Suprapubic skin (tissue), 4 donors: ENCODE data around the gene S100A16. TPM values are rescaled to one million over a fixed set of nuclear protein-coding genes. Genes with fewer than 3 reads are reported as not detected.
"Not testable (repeated sequence)": the region's sequence is repeated elsewhere in the genome, so short reads cannot be mapped to it uniquely, and the experiment has no call there.

ENCODE experiments used
- DNase-seq, 2 donors: peaks; one replicate each; pipeline ENCODE4 v3.0.0-alpha.2; 2019; ENCODE audit warnings: low spot score in 2 of 2
- H3K27ac ChIP-seq: fragments of 200-600 bp; sonication (generic); one replicate; pipeline ENCODE4 v1.5.1; 2019
- H3K27me3 ChIP-seq: fragments of 200-600 bp; sonication (generic); one replicate; pipeline ENCODE4 v1.5.1; 2019
- H3K36me3 ChIP-seq: fragments of 200-600 bp; sonication (generic); one replicate; pipeline ENCODE4 v1.5.1; 2019
- H3K4me1 ChIP-seq: fragments of 200-600 bp; sonication (generic); one replicate; pipeline ENCODE4 v1.5.1; 2019
- H3K4me3 ChIP-seq: fragments of 200-600 bp; sonication (generic); one replicate; pipeline ENCODE4 v1.5.1; 2019; ENCODE audit warnings: mild to moderate bottlenecking
- H3K9me3 ChIP-seq: fragments of 200-600 bp; sonication (generic); one replicate; pipeline ENCODE4 v1.5.1; 2019
- CTCF ChIP-seq, 2 donors: fragments of 200-600 bp in 1 of 2; fragments of 450-650 bp in 1 of 2; sonication (generic) in 1 of 2; IDR thresholded peaks; one replicate each; pipeline ENCODE4 v1.5.1; 2016 to 2019; ENCODE audit warnings: antibody characterized with exemption in 2 of 2, mild to moderate bottlenecking in 1 of 2, moderate library complexity in 1 of 2
- EP300 ChIP-seq: sonication (generic); formaldehyde crosslinking; IDR thresholded peaks from one replicate; pipeline ENCODE4 v1.6.1; 2017; ENCODE audit warnings: antibody characterized with exemption
- POLR2A ChIP-seq, 2 donors: fragments of 450-650 bp; IDR thresholded peaks; one replicate each; pipeline ENCODE4 v1.6.1; 2017; ENCODE audit warnings: antibody characterized with exemption in 2 of 2, mild to moderate bottlenecking in 2 of 2, moderate library complexity in 2 of 2
- POLR2AphosphoS5 ChIP-seq, 3 donors: sonication (generic); formaldehyde crosslinking; IDR thresholded peaks; one replicate each; pipeline ENCODE4 v1.6.1; 2017; ENCODE audit warnings: antibody characterized with exemption in 3 of 3
- WGBS: methylation state at CpG from one replicate; pipeline ENCODE4 v1.1.5; 2018; 5-methylcytosine and 5-hydroxymethylcytosine counted together
- total RNA-seq, 4 donors: library from RNA; depleted of rRNA; stranded (reverse); fragments of >200 nt; gene quantifications; one replicate each; pipeline ENCODE4 v1.1.0, GENCODE V29; 2016

S100A16 gene
- total RNA-seq, 4 donors from 2014 or later, result 133 to 668 (median 414) TPM

DNA sequence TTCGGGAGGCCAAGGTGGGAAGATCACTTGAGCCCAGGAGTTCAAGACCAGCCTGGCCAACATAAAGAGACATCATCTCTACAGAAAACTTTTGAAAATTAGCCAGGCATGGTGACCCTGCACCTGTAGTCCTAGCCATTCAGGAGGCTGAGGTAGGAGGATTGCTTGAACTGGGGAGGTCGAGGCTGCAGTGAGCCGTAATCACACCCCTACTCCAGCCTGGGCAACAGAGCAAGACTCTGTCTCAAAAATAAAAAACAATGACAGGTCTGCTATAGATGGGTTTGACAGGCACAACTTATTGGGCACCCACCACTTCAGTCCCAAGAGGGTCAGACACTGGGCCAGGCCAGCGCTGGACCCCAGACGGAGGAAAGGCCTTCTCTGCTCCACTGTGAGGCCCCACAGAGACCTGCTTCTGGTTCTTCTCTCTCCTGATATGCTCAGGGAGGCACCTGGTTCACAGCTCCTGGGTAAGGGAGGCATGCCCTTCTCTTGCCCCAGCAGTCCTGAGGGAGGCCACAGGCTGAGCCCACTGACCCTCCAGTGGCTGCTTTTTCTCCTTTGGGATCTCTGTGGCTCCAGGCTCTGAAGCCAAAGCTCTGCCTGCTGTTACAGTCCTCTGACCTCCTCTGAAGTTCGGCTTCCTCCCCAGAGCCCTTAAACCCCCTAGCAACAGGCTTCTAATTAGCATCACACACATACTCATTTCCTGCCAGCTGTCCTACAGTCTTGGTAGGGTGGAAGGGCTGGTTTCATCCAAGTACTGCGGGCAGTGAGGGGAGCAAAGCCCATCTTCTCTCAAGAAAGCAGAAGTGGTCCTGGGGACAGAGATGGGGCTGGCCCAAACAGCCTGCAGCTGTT, 14.4 kb downstream of the S100A16 start:
- Histone ChIP-seq H3K27me3 (no peaks in the 10 kb centered on the region), H3K4me1 (no peaks in the 10 kb centered on the region)
- TF ChIP-seq CTCF (IDR thresholded peaks at IDR 0.05), result no peak

GRCh38 chr1:153597206-153597605, 15.7 kb downstream of the S100A16 start:
- no peaks in the 10 kb centered on the region for H3K36me3 ChIP-seq
- no peak overlapping the region for H3K4me3 ChIP-seq
- H3K27me3 ChIP-seq, result no peaks in the 10 kb centered on the region
- no peak overlapping the region for H3K27ac ChIP-seq
- whole genome bisulfite sequencing, result 60% methylated on average over 6 of the region's 6 CpGs
- no peak for DNase-seq
- TF ChIP-seq EP300 (no peak), POLR2AphosphoS5 (IDR thresholded peaks at IDR 0.05) (no peak), POLR2A (IDR thresholded peaks at IDR 0.05) (no peak)
- H3K9me3 ChIP-seq, result no peaks in the 10 kb centered on the region
- H3K4me1 ChIP-seq, result no peaks in the 10 kb centered on the region

More for the DNA sequence above, 14.4 kb downstream of the S100A16 start:
- Histone ChIP-seq H3K4me3 (no peak overlapping the region), H3K36me3 (no peaks in the 10 kb centered on the region), H3K27ac (no peak overlapping the region), H3K9me3 (no peaks in the 10 kb centered on the region)
- 79% methylated on average over 6 of the region's 7 CpGs for WGBS
- no peak for DNase-seq

GRCh38 chr1:153592748-153593147, 20.2 kb downstream of the S100A16 start:
- Histone ChIP-seq H3K4me1 (no peaks in the 10 kb centered on the region), H3K9me3 (no peaks in the 10 kb centered on the region), H3K27me3 (no peaks in the 10 kb centered on the region), H3K4me3 (no peak overlapping the region), H3K36me3 (no peaks in the 10 kb centered on the region), H3K27ac (no peak overlapping the region)
- TF ChIP-seq CTCF (IDR thresholded peaks at IDR 0.05) (no peak), EP300 (no peak), POLR2A (IDR thresholded peaks at IDR 0.05) (no peak), POLR2AphosphoS5 (IDR thresholded peaks at IDR 0.05) (no peak)
- WGBS, result 56% methylated on average over 4 of the region's 4 CpGs
- DNase-seq, result no peak

DNA sequence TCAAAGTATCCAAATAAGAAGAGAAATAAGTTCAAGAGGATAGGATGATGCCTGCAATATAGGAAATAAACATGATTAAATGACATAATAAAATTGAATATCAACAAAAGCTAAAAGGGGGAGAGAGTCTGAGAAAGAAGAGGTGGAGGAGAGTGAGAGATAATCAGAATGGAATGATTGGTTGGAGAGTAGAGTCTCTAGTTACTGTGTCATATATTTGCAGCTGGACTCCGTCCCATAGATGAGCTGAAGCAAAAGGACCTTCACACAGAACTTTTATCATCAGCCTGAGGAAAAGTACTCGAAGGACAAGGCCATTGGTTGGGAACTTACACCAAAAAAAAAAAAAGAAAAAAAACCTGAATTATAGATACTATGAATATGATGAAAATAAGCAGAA, 24.5 kb downstream of the S100A16 start:
- no peak for TF ChIP-seq POLR2AphosphoS5 (IDR thresholded peaks at IDR 0.05)
- TF ChIP-seq POLR2A (IDR thresholded peaks at IDR 0.05), result no peak
- no peak for TF ChIP-seq EP300
- no peak for TF ChIP-seq CTCF (IDR thresholded peaks at IDR 0.05)
- Histone ChIP-seq H3K27ac (no peak overlapping the region), H3K36me3 (no peaks in the 10 kb centered on the region), H3K4me1 (no peaks in the 10 kb centered on the region), H3K27me3 (no peaks in the 10 kb centered on the region), H3K9me3 (no peaks in the 10 kb centered on the region), H3K4me3 (no peak overlapping the region)
- DNase-seq, result no peak
- WGBS, result 76% methylated on average over 2 of the region's 2 CpGs

GRCh38 chr1:153588033-153588432, 24.9 kb downstream of the S100A16 start:
- 92% methylated on average over 10 of the region's 10 CpGs for WGBS
- H3K27me3 ChIP-seq, H3K36me3 ChIP-seq, DNase-seq, H3K9me3 ChIP-seq, H3K4me3 ChIP-seq, H3K27ac ChIP-seq, H3K4me1 ChIP-seq: not testable (repeated sequence)

DNA sequence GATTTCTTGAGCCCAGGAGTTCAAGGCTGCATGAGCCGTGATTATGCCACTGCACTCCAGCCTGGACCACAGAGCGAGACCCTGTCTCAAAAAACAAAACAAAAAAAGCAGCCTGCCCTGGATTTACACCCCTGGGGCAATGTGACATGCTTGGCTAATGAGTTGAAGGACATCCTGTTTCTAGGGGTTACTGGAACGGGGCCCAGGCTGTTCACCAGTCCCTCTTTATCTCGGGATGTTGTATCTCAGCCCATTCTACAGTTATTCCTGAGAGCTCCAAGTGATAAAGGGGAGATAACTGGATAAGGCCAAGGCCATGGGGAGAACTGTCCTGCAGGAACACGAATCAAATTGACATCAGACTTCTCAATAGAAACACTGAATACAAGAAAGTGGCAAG, 25.6 kb downstream of the S100A16 start:
- no peak for DNase-seq
- Histone ChIP-seq H3K9me3 (no peaks in the 10 kb centered on the region), H3K27me3 (no peaks in the 10 kb centered on the region), H3K27ac (no peak overlapping the region), H3K4me1 (no peaks in the 10 kb centered on the region), H3K4me3 (no peak overlapping the region), H3K36me3 (no peaks in the 10 kb centered on the region)
- 66% methylated on average over 5 of the region's 5 CpGs for WGBS
- TF ChIP-seq EP300 (no peak), POLR2A (IDR thresholded peaks at IDR 0.05) (no peak), CTCF (IDR thresholded peaks at IDR 0.05) (no peak), POLR2AphosphoS5 (IDR thresholded peaks at IDR 0.05) (no peak)
